BJ (cell line): ENCODE data around the gene ARAP1. TPM values are rescaled to one million over a fixed set of nuclear protein-coding genes. Genes with fewer than 3 reads are reported as not detected.
A peak's percentile ranks its signal among the peaks of the same experiment; 100 is the strongest.

Source experiments
- CTCF ChIA-PET: fragments of 350-600 bp; formaldehyde crosslinking; extraction: SDS; loops from one replicate; lab custom pipeline; 2021; ENCODE audit warnings: antibody characterized with exemption, inconsistent platforms; lab: Yijun Ruan, JAX
- POLR2A ChIA-PET: fragments of 300-600 bp; sonication (Branson Sonifier 250); formaldehyde crosslinking; extraction: SDS; loops from one replicate; lab custom pipeline; 2021; ENCODE audit warnings: antibody characterized with exemption; lab: Charles Lee
- DNase-seq: peaks from one replicate; pipeline ENCODE4 v3.0.0-alpha.2; 2011; ENCODE audit warnings: low read depth
- H3K27me3 ChIP-seq: 2 replicates; pipeline ENCODE4 v1.6.0; 2011; ENCODE audit warnings: low read length; ENCODE audit not compliant: control insufficient read depth, insufficient read depth
- H3K36me3 ChIP-seq: 2 replicates; pipeline ENCODE4 v1.5.1; 2011; ENCODE audit warnings: low read length; ENCODE audit not compliant: control insufficient read depth, insufficient read depth
- H3K4me3 ChIP-seq: 2 replicates; pipeline ENCODE4 v1.5.1; 2011; ENCODE audit warnings: low read depth, mild to moderate bottlenecking, control low read depth, low read length
- polyA plus RNA-seq: library from polyadenylated mRNA; depleted of rRNA; stranded (reverse); fragments of >200 nt; gene quantifications from 2 replicates; pipeline ENCODE4 v1.2.3, GENCODE V29; 2011
- TF ChIP-seq, protein P1 (sequence below): IDR thresholded peaks from 2 replicates; pipeline ENCODE4 v1.5.1; 2011; ENCODE audit warnings: low read depth, mild to moderate bottlenecking, control low read depth, inconsistent platforms, low read length, moderate library complexity; ENCODE audit not compliant: insufficient read depth

The ARAP1 gene
- polyA plus RNA-seq, 1 experiment: 74.5 TPM

DNA sequence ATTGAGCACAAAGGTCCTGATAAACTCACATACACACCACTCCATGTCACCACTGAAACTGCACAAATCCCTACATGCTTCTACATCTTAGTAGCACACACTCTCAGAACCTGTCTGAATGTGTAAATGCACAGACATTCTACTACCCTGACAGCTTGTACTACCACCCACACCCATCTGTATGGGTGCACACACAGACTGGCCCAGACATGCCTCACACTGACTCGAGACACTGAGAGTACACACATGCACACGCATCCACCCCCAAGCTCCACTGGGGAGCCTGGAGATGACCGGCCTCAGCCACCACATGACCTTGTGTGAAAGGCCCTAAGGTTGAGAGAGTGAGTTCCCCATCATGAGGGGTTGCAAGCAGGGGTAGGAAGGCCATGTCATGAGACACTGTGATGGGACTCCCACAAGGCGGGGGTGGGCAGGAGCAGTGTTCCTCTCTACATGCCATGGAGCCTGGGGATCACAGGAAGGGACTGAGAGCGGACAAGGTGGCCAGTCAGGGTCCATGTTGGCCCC, 28.1 kb downstream of the ARAP1 start:
- ChIA-PET POLR2A (no interaction called here), CTCF (interaction anchor here (1.3 to 14.8 kb wide), 9 partner anchors 10 to 455 kb away, joined by 3 to 139 read pairs (median 17); partner anchors contain the start of genes ATG16L2 and STARD10)
- 0 out of 2 replicates have a peak, but pooled peaks cover 2% of the 10 kb centered on the region for H3K36me3 ChIP-seq
- no peak overlapping the region for H3K4me3 ChIP-seq
- H3K27me3 ChIP-seq: no peaks in the 10 kb centered on the region
- TF ChIP-seq, protein P1, sequence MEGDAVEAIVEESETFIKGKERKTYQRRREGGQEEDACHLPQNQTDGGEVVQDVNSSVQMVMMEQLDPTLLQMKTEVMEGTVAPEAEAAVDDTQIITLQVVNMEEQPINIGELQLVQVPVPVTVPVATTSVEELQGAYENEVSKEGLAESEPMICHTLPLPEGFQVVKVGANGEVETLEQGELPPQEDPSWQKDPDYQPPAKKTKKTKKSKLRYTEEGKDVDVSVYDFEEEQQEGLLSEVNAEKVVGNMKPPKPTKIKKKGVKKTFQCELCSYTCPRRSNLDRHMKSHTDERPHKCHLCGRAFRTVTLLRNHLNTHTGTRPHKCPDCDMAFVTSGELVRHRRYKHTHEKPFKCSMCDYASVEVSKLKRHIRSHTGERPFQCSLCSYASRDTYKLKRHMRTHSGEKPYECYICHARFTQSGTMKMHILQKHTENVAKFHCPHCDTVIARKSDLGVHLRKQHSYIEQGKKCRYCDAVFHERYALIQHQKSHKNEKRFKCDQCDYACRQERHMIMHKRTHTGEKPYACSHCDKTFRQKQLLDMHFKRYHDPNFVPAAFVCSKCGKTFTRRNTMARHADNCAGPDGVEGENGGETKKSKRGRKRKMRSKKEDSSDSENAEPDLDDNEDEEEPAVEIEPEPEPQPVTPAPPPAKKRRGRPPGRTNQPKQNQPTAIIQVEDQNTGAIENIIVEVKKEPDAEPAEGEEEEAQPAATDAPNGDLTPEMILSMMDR: no peak
- no peak for DNase-seq

DNA sequence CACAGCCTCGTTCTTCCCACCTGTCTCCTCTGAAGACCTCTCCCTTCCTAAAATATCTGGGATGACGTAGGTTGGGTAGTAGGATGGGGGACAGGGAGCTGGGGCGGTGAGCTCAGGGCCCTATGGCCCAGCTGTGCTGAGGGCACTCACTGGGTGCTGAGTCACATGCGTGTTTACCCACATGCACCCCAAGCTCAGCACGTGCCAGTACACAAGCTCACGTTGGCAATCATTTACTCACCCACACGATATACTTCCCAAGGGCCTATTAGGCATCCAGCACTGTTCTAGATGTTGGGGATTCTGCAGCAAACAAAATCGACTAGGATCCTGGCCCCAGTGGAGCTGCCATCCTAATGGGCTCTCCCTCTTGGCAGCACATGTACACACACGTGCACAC, 28.7 kb downstream of the ARAP1 start:
- TF ChIP-seq, protein P1: no peak
- Histone ChIP-seq H3K4me3 (no peak overlapping the region), H3K27me3 (no peaks in the 10 kb centered on the region), H3K36me3 (0 out of 2 replicates have a peak, but pooled peaks cover 4% of the 10 kb centered on the region)
- ChIA-PET POLR2A (no interaction called here), CTCF (interaction anchor here (1.3 to 14.8 kb wide), 4 partner anchors 14 to 456 kb away, joined by 3 to 139 read pairs (median 30); partner anchors contain the start of genes ATG16L2 and STARD10)
- no peak for DNase-seq

DNA sequence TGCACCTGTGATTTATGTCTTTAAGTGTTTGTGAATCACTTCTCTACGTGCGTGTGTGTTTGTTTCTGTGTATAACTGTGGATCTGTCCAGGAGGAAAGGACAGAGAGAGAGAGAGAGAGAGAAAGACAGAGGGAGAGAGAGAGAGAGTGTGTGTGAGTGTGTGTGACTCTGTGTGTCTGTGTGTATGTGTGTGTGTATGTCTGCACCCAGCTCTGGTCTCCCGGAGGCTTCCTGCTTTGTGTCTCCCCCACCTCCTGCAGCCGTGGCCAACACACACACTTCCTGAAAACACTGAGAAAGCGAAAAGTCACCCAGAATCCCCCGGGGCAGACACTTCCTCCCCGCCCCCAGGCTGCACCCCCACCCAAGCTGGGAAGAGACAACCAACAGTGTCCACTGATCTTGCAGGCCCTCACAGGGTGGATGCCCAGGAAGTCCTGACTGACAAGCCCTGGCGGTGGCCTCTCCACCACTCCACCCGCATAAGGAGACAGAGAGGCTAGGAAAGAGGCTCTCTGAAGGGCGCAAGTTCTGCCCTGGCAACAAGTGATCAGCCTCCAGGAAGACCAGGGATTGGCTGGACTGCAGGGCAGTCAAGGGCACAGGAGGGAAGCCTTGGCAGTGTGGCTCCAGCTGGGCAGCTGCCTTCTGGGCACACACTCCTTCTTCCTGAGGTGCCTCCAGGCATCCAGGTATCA, 30.0 kb downstream of the ARAP1 start:
- POLR2A ChIA-PET: interaction anchor here (0.6 kb wide), 2 partner anchors 553 to 586 kb away, joined by 11 to 12 read pairs; partner anchors contain the start of gene ARHGEF17

DNA sequence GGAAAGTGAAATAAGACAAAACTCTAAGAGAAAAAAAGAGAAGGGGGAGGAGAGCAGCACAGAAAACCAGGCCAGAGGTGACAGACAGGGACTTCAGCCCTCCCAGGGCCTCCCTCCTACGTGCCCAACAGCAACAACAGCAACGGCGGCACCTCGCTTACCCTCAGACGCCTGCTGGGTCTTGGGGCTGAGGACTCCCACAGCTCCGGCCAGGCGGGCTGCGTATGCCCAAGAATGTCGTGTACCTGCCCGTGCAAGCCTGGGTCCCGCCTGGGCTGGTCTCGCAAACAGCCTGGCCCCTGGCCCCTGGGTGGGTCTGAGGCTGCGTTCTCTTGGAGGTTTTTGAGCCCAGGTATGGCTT, 30.5 kb downstream of the ARAP1 start:
- H3K4me3 ChIP-seq: peak overlapping the region; percentile 50
- POLR2A ChIA-PET: no interaction called here
- no peaks in the 10 kb centered on the region for H3K27me3 ChIP-seq
- CTCF ChIA-PET: interaction anchor here (0.6 to 14.8 kb wide), 7 partner anchors 38 to 464 kb away, joined by 4 to 139 read pairs (median 6); partner anchors contain the start of genes ATG16L2, FCHSD2 and STARD10
- peaks cover 9% of the 10 kb centered on the region for H3K36me3 ChIP-seq
- DNase-seq: no peak
- TF ChIP-seq, protein P1: no peak

More for the DNA sequence above, 30.0 kb downstream of the ARAP1 start:
- H3K36me3 ChIP-seq: peaks cover 7% of the 10 kb centered on the region
- peak; percentile 46 for DNase-seq
- peak overlapping the region; percentile 50 for H3K4me3 ChIP-seq
- CTCF ChIA-PET: interaction anchor here (0.6 to 14.8 kb wide), 7 partner anchors 38 to 464 kb away, joined by 4 to 139 read pairs (median 6); partner anchors contain the start of genes ATG16L2, FCHSD2 and STARD10
- TF ChIP-seq, protein P1: no peak
- no peaks in the 10 kb centered on the region for H3K27me3 ChIP-seq

DNA sequence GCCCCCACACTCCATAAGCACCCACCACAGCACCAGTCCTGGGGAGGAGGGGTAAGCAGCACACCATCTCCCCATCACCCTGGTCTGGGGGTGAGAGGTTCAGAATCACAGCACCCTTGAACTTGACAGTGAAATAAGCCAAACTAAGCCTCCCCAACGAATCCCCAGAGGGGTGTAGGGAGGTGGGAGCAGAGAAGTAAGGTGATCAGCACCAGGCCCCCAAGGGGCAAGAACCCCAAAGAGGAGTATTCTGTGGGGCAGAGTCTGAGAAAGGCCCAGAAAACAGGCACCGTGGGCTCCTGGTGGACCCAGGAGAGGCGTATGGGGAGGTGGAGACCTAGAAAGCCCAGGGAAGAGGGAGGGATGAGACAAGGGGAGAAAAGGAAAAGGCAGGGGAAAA, 30.9 kb downstream of the ARAP1 start:
- Histone ChIP-seq H3K36me3 (peaks cover 9% of the 10 kb centered on the region), H3K4me3 (peak overlapping the region; percentile 50), H3K27me3 (no peaks in the 10 kb centered on the region)
- no peak for DNase-seq
- TF ChIP-seq, protein P1: no peak
- POLR2A ChIA-PET: no interaction called here
- CTCF ChIA-PET: interaction anchor here (1.3 to 14.8 kb wide), 5 partner anchors 35 to 574 kb away, joined by 3 to 139 read pairs (median 4); partner anchors contain the start of genes ATG16L2 and STARD10
